ENCODE results near the gene KCNMA1. TPM values are rescaled to one million over a fixed set of nuclear protein-coding genes. Genes with fewer than 3 reads are reported as not detected.

Gene KCNMA1
- total RNA-seq, 1 experiment from 2014 or later: 143 TPM

DNA sequence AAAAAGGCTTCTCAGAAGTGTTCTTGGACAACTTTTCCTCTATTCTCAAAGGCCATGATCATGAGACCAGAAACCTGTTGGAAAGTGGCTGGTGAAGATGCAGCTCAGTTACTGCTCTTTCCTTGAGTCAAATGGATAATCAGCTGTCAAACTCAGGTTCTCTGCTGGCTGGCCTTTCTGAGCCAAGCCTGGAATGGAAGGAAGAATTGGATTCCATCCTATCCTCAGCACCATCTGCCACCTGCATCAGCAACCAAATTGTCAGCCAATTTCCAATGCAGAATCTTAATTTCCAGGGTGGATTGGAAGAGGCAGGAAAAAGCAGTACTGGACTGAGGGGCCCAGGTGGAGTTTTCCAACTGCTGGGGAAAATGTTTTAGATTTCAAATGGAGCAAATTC is 631.7 kb downstream of the KCNMA1 start:
- ChIA-PET POLR2A (ENCODE audit: unreplicated experiment) (no interaction called here), CTCF (interaction anchor here (1.2 kb wide), 1 partner anchor 21 kb away, joined by 4 read pairs; no protein-coding TSS in a partner anchor)
- no peaks in the 10 kb centered on the region for H3K79me2 ChIP-seq (ENCODE audit: low read length)
- peaks cover 5% of the 10 kb centered on the region; the same call in 1 of the 2 replicates for H3K36me3 ChIP-seq (ENCODE audit: low read depth, low read length)
- no peak overlapping the region for H2AFZ ChIP-seq (ENCODE audit: low read length)
- H3F3A ChIP-seq (ENCODE audit: low read length, unreplicated experiment): no peaks in the 10 kb centered on the region
- no peaks in the 10 kb centered on the region for H3K27me3 ChIP-seq (ENCODE audit: low read length)
- peaks cover 4% of the 10 kb centered on the region; the same call in 1 of the 2 replicates for H3K4me1 ChIP-seq (ENCODE audit: insufficient read depth, low read length)
- H3K9ac ChIP-seq (ENCODE audit: low read length): no peak overlapping the region
- peaks cover 7% of the 10 kb centered on the region; the same call in 1 of the 2 replicates for H3K9me3 ChIP-seq (ENCODE audit: low read length)
- BruUV-seq (replicated peaks): no TSS peak
- H3K9me2 ChIP-seq (replicated peaks; ENCODE audit: low read length): no peaks in the 10 kb centered on the region
- intact Hi-C loops (cut with micrococcal nuclease): loop anchor here (1.0 to 10.0 kb wide), 7 partner anchors 34 to 974 kb away; no protein-coding TSS in a partner anchor
- DNase-seq (no peak), ATAC-seq (no peak)
- TF ChIP-seq, protein P1, sequence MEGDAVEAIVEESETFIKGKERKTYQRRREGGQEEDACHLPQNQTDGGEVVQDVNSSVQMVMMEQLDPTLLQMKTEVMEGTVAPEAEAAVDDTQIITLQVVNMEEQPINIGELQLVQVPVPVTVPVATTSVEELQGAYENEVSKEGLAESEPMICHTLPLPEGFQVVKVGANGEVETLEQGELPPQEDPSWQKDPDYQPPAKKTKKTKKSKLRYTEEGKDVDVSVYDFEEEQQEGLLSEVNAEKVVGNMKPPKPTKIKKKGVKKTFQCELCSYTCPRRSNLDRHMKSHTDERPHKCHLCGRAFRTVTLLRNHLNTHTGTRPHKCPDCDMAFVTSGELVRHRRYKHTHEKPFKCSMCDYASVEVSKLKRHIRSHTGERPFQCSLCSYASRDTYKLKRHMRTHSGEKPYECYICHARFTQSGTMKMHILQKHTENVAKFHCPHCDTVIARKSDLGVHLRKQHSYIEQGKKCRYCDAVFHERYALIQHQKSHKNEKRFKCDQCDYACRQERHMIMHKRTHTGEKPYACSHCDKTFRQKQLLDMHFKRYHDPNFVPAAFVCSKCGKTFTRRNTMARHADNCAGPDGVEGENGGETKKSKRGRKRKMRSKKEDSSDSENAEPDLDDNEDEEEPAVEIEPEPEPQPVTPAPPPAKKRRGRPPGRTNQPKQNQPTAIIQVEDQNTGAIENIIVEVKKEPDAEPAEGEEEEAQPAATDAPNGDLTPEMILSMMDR (conservative IDR thresholded peaks at IDR 0.05; ENCODE audit: low read depth, low read length): no peak
- no peak for TF ChIP-seq EZH2 (IDR thresholded peaks at IDR 0.05; ENCODE audit: low read length, unreplicated experiment)
- TF ChIP-seq EZH2phosphoT487 (IDR thresholded peaks at IDR 0.05; ENCODE audit: borderline replicate concordance, low read length): no peak
- H3K4me3 ChIP-seq (ENCODE audit: low read length): no peak overlapping the region
- H3K4me2 ChIP-seq (ENCODE audit: low read length): no peak overlapping the region
- H3K27ac ChIP-seq (ENCODE audit: low read length): no peak overlapping the region
- no peaks in the 10 kb centered on the region for H4K20me1 ChIP-seq (ENCODE audit: low read length)

- no peaks in the 10 kb centered on the region for H3K9me2 ChIP-seq (replicated peaks; ENCODE audit: low read length)
- H3K79me2 ChIP-seq (ENCODE audit: low read length): no peaks in the 10 kb centered on the region
- BruUV-seq (replicated peaks): no TSS peak
- H2AFZ ChIP-seq (ENCODE audit: low read length): no peak overlapping the region
- H3K36me3 ChIP-seq (ENCODE audit: low read depth, low read length): peaks cover 5% of the 10 kb centered on the region; the same call in 1 of the 2 replicates
- H3K9me3 ChIP-seq (ENCODE audit: low read length): peaks cover 7% of the 10 kb centered on the region; the same call in 1 of the 2 replicates
- ATAC-seq (peak; percentile 89), DNase-seq (peak; percentile 99)
- TF ChIP-seq EZH2phosphoT487 (IDR thresholded peaks at IDR 0.05; ENCODE audit: borderline replicate concordance, low read length): no peak
- TF ChIP-seq, protein P1 (conservative IDR thresholded peaks at IDR 0.05; ENCODE audit: low read depth, low read length): peak; percentile 100
- no peaks in the 10 kb centered on the region for H3K27me3 ChIP-seq (ENCODE audit: low read length)
- no peak overlapping the region for H3K9ac ChIP-seq (ENCODE audit: low read length)
- no peaks in the 10 kb centered on the region for H3F3A ChIP-seq (ENCODE audit: low read length, unreplicated experiment)
- peaks cover 4% of the 10 kb centered on the region; the same call in 1 of the 2 replicates for H3K4me1 ChIP-seq (ENCODE audit: insufficient read depth, low read length)
- H3K27ac ChIP-seq (ENCODE audit: low read length): no peak overlapping the region
- no peaks in the 10 kb centered on the region for H4K20me1 ChIP-seq (ENCODE audit: low read length)
- POLR2A ChIA-PET (ENCODE audit: unreplicated experiment): no interaction called here
- intact Hi-C loops (cut with micrococcal nuclease): loop anchor here (1.0 to 10.0 kb wide), 8 partner anchors 33 to 973 kb away; no protein-coding TSS in a partner anchor
- no peak overlapping the region for H3K4me2 ChIP-seq (ENCODE audit: low read length)
- H3K4me3 ChIP-seq (ENCODE audit: low read length): no peak overlapping the region
- CTCF ChIA-PET: interaction anchor here (0.6 to 1.2 kb wide), 10 partner anchors 11 to 448 kb away, joined by 3 to 6 read pairs (median 4); no protein-coding TSS in a partner anchor
Measured at GRCh38 chr10:77004917-77005564, 632.6 kb downstream of the KCNMA1 start.

- TF ChIP-seq EZH2phosphoT487 (IDR thresholded peaks at IDR 0.05; ENCODE audit: borderline replicate concordance, low read length) (no peak), EZH2 (IDR thresholded peaks at IDR 0.05; ENCODE audit: low read length, unreplicated experiment) (no peak)
- TF ChIP-seq, protein P1 (conservative IDR thresholded peaks at IDR 0.05; ENCODE audit: low read depth, low read length): no peak
- H3K27me3 ChIP-seq (ENCODE audit: low read length): no peaks in the 10 kb centered on the region
- no peak overlapping the region for H3K4me3 ChIP-seq (ENCODE audit: low read length)
- BruUV-seq (replicated peaks): no TSS peak
- DNase-seq (no peak), ATAC-seq (no peak)
- no peak overlapping the region for H3K27ac ChIP-seq (ENCODE audit: low read length)
- ChIA-PET CTCF (interaction anchor here (0.6 kb wide), 1 partner anchor 818 kb away, joined by 4 read pairs; no protein-coding TSS in a partner anchor), POLR2A (ENCODE audit: unreplicated experiment) (no interaction called here)
- peaks cover 5% of the 10 kb centered on the region; the same call in 1 of the 2 replicates for H3K36me3 ChIP-seq (ENCODE audit: low read depth, low read length)
- H3K79me2 ChIP-seq (ENCODE audit: low read length): no peaks in the 10 kb centered on the region
- no peak overlapping the region for H2AFZ ChIP-seq (ENCODE audit: low read length)
- no peaks in the 10 kb centered on the region for H3F3A ChIP-seq (ENCODE audit: low read length, unreplicated experiment)
- no peak overlapping the region for H3K4me2 ChIP-seq (ENCODE audit: low read length)
- intact Hi-C loops (cut with micrococcal nuclease): loop anchor here (5.0 to 10.0 kb wide), 4 partner anchors 51 to 888 kb away; no protein-coding TSS in a partner anchor
- H3K9me2 ChIP-seq (replicated peaks; ENCODE audit: low read length): no peaks in the 10 kb centered on the region
- no peak overlapping the region for H3K9ac ChIP-seq (ENCODE audit: low read length)
- H3K9me3 ChIP-seq (ENCODE audit: low read length): peaks cover 7% of the 10 kb centered on the region; the same call in 1 of the 2 replicates
- peaks cover 4% of the 10 kb centered on the region; the same call in 1 of the 2 replicates for H3K4me1 ChIP-seq (ENCODE audit: insufficient read depth, low read length)
- H4K20me1 ChIP-seq (ENCODE audit: low read length): no peaks in the 10 kb centered on the region
Measured at GRCh38 chr10:77002872-77003271, 634.7 kb downstream of the KCNMA1 start.

Measured in PC-3 (cell line).